Mononuclear cell (primary cell): ENCODE data around the gene SLC38A1. TPM values are rescaled to one million over a fixed set of nuclear protein-coding genes. Genes with fewer than 3 reads are reported as not detected.

ENCODE experiments used
- H3K27me3 ChIP-seq: 2 replicates; pipeline ENCODE4 v1.6.0; 2011; ENCODE audit warnings: low read length, control low read depth; ENCODE audit not compliant: insufficient read depth
- H3K4me1 ChIP-seq: 2 replicates; pipeline ENCODE4 v1.5.1; 2011; ENCODE audit warnings: mild to moderate bottlenecking, low read length, control low read depth; ENCODE audit not compliant: insufficient read depth
- H3K4me3 ChIP-seq: 2 replicates; pipeline ENCODE4 v1.5.1; 2011; ENCODE audit warnings: mild to moderate bottlenecking, low read length, moderate library complexity
- H3K9me3 ChIP-seq: 2 replicates; pipeline ENCODE4 v1.5.1; 2011; ENCODE audit warnings: low read depth, mild to moderate bottlenecking, control low read depth, low read length
- total RNA-seq: library from RNA; depleted of rRNA; stranded (reverse); fragments of >200 nt; gene quantifications from one replicate; pipeline ENCODE4 v1.2.3, GENCODE V29; 2012

The SLC38A1 gene
- total RNA-seq, 1 donor = 308 TPM

GRCh38 chr12:46227616-46228015 lies 41.2 kb downstream of the SLC38A1 start:
- H3K4me3 ChIP-seq = no peak overlapping the region
- H3K4me1 ChIP-seq = peaks cover 44% of the 10 kb centered on the region
- H3K27me3 ChIP-seq = no peaks in the 10 kb centered on the region
- H3K9me3 ChIP-seq = no peaks in the 10 kb centered on the region

- Histone ChIP-seq H3K4me3 (no peak overlapping the region), H3K27me3 (no peaks in the 10 kb centered on the region), H3K9me3 (no peaks in the 10 kb centered on the region), H3K4me1 (peaks cover 70% of the 10 kb centered on the region)
Measured at GRCh38 chr12:46224386-46224785, 44.5 kb downstream of the SLC38A1 start.

GRCh38 chr12:46223047-46223446 lies 45.8 kb downstream of the SLC38A1 start:
- Histone ChIP-seq H3K9me3 (no peaks in the 10 kb centered on the region), H3K4me3 (no peak overlapping the region), H3K27me3 (no peaks in the 10 kb centered on the region), H3K4me1 (peaks cover 77% of the 10 kb centered on the region)

GRCh38 chr12:46222636-46223035 lies 46.2 kb downstream of the SLC38A1 start:
- Histone ChIP-seq H3K4me3 (no peak overlapping the region), H3K9me3 (no peaks in the 10 kb centered on the region), H3K4me1 (peaks cover 77% of the 10 kb centered on the region), H3K27me3 (no peaks in the 10 kb centered on the region)

GRCh38 chr12:46221255-46222128 lies 47.4 kb downstream of the SLC38A1 start:
- H3K27me3 ChIP-seq = no peaks in the 10 kb centered on the region
- H3K4me1 ChIP-seq = peaks cover 77% of the 10 kb centered on the region
- no peak overlapping the region for H3K4me3 ChIP-seq
- H3K9me3 ChIP-seq = no peaks in the 10 kb centered on the region

- peaks cover 85% of the 10 kb centered on the region for H3K4me1 ChIP-seq
- H3K9me3 ChIP-seq = no peaks in the 10 kb centered on the region
- H3K27me3 ChIP-seq = no peaks in the 10 kb centered on the region
- H3K4me3 ChIP-seq = no peak overlapping the region
Measured at GRCh38 chr12:46219877-46220655, 48.8 kb downstream of the SLC38A1 start.

- Histone ChIP-seq H3K4me3 (no peak overlapping the region), H3K9me3 (no peaks in the 10 kb centered on the region), H3K27me3 (no peaks in the 10 kb centered on the region), H3K4me1 (peaks cover 88% of the 10 kb centered on the region)
Measured at GRCh38 chr12:46219132-46219876, 49.5 kb downstream of the SLC38A1 start.

- H3K27me3 ChIP-seq = no peaks in the 10 kb centered on the region
- peaks cover 84% of the 10 kb centered on the region for H3K4me1 ChIP-seq
- no peaks in the 10 kb centered on the region for H3K9me3 ChIP-seq
- no peak overlapping the region for H3K4me3 ChIP-seq
Measured at GRCh38 chr12:46218322-46219095, 50.3 kb downstream of the SLC38A1 start.

- no peaks in the 10 kb centered on the region for H3K27me3 ChIP-seq
- no peak overlapping the region for H3K4me3 ChIP-seq
- H3K4me1 ChIP-seq = peaks cover 88% of the 10 kb centered on the region
- no peaks in the 10 kb centered on the region for H3K9me3 ChIP-seq
Measured at GRCh38 chr12:46217541-46218321, 51.1 kb downstream of the SLC38A1 start.

- Histone ChIP-seq H3K4me1 (peaks cover 83% of the 10 kb centered on the region), H3K9me3 (no peaks in the 10 kb centered on the region), H3K27me3 (no peaks in the 10 kb centered on the region), H3K4me3 (no peak overlapping the region)
Measured at GRCh38 chr12:46214668-46215436, 54.0 kb downstream of the SLC38A1 start.

- H3K4me1 ChIP-seq = peaks cover 67% of the 10 kb centered on the region
- no peaks in the 10 kb centered on the region for H3K27me3 ChIP-seq
- H3K4me3 ChIP-seq = no peak overlapping the region
- H3K9me3 ChIP-seq = no peaks in the 10 kb centered on the region
Measured at GRCh38 chr12:46212108-46212982, 56.5 kb downstream of the SLC38A1 start.

- H3K9me3 ChIP-seq = no peaks in the 10 kb centered on the region
- H3K27me3 ChIP-seq = no peaks in the 10 kb centered on the region
- H3K4me3 ChIP-seq = no peak overlapping the region
- H3K4me1 ChIP-seq = peaks cover 55% of the 10 kb centered on the region
Measured at GRCh38 chr12:46210873-46211439, 57.9 kb downstream of the SLC38A1 start.
